HG02943 (cell line): ENCODE data around the gene CCR7.

Experiments used
- ATAC-seq: cut with Tn5 transposase; IDR thresholded peaks from one replicate; pipeline ENCODE4 v1.9.1; 2021; ENCODE audit warnings: mild to moderate bottlenecking, low read depth, moderate library complexity; ENCODE audit not compliant: unreplicated experiment

CCR7 gene, protein sequence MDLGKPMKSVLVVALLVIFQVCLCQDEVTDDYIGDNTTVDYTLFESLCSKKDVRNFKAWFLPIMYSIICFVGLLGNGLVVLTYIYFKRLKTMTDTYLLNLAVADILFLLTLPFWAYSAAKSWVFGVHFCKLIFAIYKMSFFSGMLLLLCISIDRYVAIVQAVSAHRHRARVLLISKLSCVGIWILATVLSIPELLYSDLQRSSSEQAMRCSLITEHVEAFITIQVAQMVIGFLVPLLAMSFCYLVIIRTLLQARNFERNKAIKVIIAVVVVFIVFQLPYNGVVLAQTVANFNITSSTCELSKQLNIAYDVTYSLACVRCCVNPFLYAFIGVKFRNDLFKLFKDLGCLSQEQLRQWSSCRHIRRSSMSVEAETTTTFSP

DNA sequence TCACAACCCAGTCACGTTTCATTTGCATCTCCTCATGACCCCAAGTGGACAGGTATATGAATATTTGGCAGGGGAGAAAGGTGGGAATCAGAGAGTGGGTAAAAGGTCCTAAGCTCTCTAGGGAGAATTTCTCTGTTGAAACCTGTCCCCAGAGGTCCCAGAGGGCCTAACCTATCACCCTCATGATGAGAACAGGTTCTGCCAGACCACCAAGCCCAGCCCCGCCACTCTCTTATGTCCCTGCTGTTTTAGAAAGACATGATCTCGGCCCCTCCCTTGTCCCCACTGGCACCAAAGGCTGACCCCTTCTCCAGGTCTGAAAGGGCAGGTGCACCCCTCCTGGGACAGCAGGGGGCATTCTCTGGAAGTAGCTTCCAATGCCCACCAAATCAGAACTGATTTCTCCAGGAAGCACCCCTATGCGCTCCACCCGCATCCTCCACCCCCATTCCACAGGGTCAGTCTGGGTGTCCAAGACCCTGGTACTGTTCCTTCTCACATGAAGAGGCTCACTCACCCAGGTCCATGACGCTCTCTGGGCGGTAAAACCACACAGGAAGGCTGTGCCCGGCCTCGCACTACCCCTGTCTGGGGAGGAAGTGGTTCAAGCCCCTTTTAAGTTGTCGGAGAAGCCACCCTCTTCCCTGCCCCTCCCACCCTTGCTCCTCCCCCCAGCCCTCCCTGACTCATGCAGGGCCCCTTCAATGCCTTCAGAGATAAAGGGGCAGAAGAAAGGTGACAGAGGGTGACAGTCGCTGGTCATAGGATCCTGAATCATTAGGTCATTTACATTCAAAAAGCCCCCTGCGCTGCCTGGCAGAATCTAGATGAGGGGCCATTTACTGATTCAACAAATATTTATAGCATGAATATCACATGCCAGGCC lies at the start of gene CCR7:
Gene CCR7, minus strand, starts transcription at position 590 of the 886 bp plus-strand sequence. Its CDS starts 63 bp downstream, at position 527.
- no peak for ATAC-seq

DNA sequence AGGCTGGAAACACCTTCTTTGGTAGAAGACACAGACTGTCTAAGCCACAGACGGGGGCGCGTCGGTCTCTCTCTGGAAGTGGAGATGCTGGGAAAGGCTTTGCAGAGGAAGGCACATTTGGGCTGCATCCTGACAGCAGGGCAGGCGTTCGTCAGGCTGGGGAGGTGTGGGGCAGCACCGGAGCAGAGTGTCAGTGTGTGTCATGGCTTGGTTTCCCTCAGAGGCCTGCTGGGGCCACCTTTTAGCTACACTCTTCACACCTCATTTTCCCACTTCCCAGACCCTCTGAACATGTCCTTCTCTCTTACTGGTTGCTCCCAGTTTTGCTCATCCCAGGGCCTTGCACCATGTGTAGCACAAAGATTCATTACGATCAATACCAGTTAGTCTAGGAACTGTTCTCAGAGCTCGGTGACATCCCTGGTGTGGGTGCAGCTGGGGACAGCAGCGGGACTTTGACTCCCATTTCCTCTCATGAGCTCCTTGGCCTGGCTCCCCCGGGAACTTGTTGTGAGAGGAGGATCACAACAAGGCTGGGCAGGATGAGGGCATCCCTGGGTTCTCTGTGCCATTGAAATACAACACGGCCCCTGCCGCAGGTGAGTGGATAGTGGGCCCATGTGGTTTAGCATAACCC lies 49.3 kb upstream of the CCR7 start:
- ATAC-seq: no peak

DNA sequence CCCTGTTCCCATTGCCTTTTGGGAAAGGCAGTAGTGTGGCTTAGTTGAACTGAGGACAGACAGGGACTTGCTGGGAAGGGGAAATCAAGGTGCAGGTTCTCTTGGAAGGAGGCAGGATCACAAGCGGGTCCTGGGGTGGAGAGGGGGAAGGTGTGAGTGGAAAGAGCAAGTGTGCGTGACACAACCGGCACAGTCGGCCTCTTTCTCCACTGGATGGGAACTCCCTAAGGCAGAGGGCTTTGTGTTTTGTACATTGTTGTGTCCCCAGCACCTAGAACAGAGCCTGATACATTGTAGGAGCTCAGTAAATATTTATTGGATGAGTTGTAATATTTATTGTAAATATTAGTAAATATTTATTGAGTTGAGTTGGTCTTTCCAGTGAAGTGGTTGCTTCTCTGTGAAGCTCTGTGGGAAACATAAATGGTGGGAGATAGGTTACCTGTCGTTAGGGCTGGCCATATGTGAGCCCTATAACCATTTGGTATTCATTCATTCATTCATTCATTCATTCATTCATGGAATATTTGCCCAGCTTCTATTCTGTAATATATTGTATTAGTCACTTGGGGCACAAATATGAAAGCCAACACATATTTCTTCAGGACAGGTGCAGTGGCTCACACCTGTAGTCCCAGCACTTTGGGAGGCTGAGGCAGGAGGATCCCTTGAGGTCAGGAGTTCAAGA lies 48.3 kb upstream of the CCR7 start:
- no peak for ATAC-seq

DNA sequence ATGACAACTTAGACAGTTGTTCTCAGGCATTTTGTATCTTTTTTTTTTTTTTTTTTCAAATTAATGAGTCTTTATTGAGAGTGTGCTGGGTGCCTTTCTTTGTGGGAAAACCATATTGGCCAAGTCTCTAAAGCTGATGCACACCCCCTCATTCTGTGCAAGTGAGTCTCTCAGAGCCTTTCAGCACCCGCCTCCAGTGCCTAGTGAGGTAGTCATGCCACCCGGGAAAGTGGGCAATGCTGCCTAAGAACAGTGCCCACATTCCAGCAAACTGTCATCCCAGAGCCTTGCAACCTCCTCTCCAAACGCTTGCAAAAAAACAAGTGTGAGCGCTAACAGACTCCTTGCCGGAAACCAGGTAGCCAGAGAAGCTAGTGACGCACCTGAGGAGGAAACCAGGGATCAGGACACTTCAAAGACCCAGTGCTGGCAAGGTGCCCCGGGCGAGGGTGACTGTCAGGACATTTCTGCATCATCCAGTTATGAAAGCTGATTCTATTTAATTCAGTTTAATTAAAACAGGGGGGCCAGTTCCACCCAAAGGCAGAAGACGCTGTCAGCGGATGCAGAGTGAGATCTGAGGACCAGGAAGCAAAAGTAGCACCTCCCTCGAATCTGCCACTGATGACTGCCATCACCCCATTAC lies 47.5 kb upstream of the CCR7 start:
- ATAC-seq: no peak

DNA sequence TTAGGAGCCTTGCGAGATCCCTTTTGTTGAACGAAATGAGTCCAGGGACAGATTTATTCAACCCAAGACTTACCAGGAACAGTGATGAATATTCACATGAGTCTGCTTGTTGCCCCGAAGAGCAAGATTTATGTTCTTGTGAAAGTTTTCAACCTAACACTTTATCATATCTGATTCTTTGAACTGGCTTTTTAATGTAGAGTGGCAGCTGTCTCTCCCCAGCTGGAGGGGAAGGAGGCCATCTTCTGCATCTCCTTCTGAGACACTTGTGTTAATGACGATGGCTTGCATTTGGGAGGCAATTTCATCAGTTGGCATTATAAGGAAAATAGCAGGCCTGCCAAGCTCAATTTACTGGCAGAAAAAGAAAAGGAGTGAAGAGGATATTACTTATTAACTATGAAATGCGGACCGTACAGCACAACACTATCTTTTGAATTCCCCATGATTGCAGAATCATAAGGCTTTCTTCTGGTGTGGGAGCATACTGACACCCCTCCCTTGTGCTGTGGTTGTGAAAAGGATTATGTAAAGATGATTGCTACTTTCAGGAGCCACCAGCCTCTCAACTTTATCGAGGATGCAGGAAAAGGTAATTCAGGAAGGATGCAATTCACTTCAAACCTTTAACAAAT lies 46.7 kb upstream of the CCR7 start:
- ATAC-seq: no peak

DNA sequence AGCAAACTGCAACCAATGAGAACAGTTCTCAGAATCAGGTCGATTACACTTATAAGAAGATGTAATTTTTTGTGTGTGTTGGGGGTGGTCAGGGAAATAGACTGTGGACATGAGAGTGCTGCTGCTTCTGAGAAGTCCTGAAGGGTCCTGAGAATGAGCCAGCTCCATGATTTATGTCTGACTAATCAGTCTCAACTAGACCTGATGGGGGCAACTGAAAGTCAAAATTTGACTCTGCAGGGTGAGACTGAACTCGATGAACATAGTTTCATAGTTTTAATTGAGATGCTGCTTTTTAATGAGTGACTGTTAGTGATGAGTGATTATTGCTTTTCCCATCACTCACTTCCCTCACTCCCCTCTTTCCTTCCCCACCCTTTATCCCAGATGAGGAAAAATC lies 45.1 kb upstream of the CCR7 start:
- ATAC-seq: no peak

DNA sequence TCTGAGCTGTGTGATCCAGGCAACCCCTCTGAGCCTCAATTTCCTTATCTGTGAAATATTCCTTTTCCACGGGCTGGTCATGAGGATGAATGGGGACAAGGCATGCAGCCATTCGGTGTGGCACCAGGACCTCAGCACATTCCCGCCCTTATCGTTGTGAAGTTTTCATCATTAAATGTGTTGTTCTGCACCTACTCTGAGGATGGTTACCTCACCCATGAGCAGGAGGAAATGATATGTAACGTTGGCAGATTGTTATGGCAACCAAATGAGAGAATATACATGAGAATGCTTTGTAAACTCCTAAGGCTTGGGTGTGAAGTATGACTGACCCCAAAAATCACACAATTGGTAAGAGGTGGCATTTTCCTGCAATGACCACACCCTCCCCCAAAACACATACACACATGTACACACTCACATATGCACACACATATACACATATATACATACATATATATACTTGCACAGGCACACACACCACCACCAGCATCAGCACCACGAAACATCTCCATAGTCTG lies 42.8 kb upstream of the CCR7 start:
- ATAC-seq: no peak

DNA sequence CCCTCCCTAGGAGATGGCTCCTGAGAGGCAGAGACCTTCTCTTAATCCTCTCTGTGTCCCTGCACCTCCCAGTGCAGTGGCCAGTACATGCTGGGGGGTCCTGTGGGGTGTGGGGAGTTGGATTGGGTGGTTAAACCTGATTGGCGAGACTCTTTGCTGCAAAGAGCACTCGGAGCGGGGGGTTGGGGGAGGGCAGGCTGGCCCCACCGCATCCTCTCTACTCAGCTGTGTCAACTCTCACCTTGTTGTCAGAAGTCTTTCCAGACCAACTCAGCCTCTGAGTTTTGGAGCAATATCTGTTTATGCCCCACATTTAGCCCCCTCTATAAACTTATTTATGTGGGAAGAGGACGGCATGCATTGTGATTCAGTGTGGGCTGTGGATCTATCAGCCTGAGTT lies 42.4 kb upstream of the CCR7 start:
- no peak for ATAC-seq

DNA sequence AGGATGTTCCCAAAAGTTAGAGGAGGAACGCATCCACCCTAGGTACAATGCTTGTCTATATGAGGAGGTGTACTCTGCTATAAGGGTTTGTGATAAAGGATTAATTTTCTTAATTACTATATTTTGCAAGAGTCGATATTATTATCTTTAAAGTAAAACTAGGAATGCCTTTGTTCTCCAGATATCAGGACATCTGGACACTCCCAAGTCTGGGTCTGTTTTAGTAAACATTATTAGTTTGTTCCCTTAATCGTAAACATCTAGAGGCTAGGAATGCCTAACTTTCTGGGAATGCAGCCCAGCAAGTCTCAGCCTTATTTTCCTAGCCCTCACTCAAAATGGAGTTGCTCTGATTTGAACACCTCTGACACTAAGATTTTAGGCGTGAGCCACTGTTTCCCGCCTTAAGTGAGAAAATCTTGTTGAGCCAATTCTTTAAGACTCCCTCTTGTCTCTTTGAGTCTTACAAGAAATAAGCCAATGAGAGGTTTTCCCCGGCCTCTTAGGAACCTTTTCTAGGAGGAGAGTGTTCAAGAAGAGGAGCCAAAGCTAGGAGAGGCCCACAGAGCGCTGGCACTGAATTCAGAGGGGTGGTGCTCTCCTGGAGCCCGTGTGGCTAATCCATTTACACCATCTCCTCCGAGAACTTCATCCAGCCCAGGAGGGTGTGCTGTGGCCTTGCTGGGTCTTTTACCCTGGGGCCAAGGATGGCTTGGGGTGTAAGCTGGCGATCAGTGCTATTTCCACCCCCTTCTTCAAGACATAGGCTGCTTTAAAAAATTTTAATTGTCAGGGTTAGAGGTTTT lies 41.5 kb upstream of the CCR7 start:
- ATAC-seq: no peak

DNA sequence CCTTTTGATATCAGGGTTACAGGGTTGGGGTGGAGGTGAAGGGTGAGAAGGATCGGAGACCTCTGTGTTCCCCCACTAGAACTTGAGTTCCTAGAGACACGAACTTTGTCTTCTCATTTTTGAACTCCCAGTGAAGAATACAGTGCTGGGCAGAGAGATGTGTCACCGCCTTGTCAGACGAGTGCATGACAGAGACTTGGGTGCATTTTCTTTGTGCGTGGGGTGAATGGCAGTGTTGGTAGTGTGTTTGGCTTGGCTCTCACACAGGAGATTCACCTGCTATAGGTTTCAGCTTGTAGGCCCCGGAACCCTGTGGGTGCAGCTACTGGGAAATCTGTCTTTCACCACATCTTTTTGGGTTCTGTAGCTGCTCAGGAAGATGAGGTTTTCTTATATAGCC lies 40.0 kb upstream of the CCR7 start:
- no peak for ATAC-seq

DNA sequence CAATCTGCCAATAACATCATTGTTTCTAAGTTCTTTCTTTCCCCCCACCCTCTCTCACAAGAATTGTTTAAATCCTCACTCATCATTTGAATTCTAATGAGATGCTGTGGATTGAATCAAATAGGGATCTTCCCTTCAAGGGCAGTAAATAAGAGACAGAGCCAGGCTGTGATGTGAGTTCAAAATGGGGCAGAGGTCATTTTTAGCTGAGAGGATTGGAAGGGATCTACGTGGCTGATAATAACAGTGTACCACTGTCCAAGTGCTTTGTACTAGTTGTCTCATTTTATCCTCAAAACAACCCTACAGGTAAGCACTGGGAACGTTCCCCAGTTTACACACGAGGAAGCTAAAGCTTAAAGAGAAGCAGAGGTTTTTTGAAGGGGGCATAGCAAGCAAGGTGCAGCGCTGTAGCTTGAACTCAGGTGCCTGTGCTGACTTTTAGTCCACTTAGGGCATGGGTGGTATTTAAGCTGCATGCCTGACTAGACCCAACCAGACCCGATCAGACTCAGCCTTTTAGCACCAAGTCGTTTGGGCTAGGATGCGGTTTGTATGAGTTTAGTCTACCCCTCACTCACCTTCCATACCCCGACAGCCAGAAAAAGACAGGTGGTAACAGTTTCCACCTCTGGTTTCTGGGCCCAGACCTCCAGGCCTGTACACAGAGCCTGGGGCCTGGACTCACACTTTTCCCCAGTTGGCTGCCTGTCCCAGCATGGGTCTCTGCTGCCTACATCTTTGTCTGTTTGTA lies 39.2 kb upstream of the CCR7 start:
- ATAC-seq: no peak

DNA sequence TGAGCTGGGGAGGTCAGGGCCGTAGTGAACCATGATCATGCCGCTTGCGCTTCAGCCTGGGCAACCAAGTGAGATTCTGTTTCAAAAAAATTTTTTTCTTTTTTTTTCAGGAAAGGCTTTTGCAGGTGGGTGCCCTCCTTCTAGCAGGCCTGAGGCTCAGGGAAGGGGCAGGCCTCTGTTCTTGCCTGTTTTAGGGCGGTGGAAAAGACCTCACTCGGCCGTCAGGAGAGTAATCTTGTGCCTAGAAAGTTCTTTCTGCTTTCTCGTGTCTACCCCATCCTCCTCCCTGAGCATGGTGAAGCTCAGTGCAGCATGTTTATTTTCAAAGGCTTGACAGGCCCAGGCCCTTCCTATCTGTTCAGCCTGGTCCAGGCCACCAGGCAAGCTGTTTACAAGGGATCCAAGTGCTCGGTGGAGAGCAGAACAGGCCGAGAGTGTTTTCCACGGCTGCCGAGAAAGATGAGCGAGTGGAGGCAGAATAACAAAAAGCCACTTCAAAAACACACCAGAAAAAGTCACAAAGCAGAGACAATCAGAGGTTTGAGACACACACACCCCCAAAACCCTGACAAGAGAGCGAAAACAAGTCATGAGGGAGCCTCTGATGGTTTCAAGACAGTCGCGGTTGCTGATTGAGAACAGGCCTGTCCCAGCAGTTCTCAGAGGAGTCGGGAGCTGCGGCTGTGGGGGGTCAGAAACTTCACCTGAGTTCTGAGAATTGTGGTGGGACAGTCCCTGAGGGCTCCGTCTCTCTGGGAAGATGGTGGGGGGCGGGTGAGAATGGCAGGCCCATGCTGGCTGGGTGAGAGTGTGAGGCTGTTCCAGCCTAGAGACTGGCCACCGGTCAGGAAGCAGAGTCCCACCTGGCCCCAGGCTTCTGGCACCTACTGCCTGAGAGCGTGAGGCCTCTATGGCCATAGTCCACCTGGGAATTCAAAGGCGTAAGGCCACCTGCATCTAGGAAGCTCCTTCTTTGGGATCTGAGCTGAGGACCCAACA lies 37.5 kb upstream of the CCR7 start:
- no peak for ATAC-seq

DNA sequence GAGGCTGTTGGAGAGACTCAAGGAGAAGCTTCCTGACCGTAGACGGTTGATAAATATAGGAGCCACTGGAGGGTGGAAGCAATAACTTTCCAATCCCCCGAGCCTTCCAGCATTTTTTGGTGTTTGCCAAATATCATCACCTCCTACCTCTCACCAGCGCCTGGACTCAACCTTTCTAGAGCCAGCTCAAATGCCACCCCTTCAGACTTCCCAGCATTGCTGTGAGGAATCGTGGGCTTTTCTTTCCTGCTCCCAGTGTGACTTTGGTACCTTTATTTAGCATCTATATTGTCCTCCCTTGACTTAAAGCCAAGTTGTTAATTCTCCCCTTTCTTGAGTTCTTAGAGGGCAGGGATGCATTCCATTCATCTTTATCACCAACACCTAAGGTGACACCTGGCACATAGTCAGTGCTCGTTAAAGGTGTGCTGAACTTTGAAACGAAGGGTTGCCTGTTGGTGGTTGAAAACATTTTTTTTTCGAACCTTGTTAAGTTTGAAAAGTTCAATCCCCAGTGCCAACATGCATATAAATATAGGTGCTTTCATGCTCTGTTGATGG lies 35.3 kb upstream of the CCR7 start:
- no peak for ATAC-seq

DNA sequence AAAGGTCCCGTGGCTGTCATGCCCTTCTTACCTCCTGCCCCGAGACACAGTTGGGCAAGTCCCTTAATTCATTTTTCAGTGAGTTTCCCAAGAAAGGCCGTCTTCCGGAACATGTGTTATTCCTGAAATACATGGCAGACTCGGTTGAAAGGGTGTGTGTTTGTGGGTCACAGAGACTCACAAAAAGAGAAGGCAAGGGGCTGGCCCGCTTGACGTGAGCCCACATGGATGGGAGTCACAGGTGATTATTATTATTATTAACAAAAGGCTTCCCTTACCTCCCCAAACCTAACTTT lies 34.1 kb upstream of the CCR7 start:
- no peak for ATAC-seq

DNA sequence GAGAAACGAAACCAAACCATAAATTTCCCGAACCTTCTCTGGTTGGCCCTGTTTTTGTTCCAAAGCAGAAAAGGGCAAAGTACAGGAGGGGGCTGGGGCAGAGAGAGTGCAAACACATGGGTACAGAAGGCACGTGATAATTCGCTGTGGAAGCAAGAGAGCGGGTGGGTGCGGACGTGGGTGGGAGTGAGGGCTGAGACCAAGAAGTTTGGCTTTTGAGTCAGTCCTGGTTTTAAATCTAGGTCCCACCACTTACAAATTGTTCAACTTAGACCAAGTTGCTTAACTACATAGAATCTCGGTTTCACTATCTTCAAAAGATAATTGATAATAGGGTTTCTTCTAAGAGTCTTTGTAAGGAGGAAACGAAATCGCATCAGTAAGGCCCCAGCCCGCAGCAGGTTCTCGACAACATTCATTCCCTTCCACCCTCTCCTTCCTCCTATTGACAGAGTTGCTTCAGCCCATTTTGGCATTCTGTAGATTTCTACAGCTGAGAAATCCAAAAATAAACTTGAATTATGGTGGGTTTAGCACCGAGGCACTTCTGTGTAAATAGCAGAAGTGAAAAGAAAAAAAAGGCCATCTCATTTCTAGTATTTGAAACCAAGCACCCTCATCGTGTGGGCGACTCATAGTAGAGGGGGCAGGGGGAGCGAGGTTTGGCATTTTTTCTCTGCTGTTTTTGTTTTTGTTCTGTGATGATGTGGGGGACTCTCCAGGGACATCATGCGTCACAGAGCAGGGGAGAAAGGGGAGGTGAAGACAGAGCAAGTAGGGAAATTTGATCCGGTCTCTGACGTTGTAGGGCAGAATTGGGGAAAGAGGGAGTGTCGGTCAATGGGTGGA lies 33.6 kb upstream of the CCR7 start:
- ATAC-seq: peak; percentile 70

DNA sequence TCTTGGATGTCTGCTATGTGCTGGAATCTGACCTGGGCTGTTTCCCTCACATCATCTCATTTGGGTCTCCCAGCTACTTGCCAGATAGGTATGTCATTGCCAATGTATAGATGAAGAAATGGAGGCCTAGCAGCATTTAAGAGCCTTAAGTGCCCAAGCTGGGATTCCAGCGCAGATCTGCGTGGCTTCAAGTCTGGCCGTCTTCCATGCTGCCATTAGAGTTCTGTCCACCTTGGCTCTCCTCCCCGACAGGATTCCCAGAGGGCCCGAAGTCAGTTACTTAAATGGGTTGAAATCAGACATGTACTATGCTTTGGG lies 33.0 kb upstream of the CCR7 start:
- no peak for ATAC-seq
